ENCODE results near the gene MMP13.

- TF ChIP-seq CTCF (IDR thresholded peaks at IDR 0.05) (no peak), EZH2phosphoT487 (IDR thresholded peaks at IDR 0.05) (no peak), EZH2 (IDR thresholded peaks at IDR 0.05) (no peak)
These were observed 2.4 kb upstream of the MMP13 start for GRCh38 chr11:102957953-102958352.
